ENCODE data around the gene ARHGEF4.

DNA sequence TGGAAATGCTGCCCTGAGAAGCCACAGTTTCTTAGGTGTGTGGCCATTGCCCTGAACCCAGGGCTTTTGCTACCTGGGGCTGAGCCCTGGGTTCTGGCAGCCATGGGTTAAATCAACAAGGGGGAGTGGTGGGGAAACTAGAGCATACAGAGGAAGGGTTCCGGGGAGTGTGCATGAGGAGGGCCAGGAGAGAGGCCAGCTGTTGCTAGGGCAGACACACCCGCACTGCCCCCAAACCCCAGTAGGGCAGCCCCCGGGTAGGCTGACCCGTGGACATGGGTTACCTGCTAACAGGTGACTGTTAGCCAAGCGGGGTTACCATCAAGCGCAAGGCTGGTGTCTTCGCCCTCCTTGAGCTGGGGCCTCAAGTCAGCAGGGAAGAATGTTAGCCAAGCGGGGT is 14.8 kb upstream of the ARHGEF4 start:
- TF ChIP-seq, protein P1, sequence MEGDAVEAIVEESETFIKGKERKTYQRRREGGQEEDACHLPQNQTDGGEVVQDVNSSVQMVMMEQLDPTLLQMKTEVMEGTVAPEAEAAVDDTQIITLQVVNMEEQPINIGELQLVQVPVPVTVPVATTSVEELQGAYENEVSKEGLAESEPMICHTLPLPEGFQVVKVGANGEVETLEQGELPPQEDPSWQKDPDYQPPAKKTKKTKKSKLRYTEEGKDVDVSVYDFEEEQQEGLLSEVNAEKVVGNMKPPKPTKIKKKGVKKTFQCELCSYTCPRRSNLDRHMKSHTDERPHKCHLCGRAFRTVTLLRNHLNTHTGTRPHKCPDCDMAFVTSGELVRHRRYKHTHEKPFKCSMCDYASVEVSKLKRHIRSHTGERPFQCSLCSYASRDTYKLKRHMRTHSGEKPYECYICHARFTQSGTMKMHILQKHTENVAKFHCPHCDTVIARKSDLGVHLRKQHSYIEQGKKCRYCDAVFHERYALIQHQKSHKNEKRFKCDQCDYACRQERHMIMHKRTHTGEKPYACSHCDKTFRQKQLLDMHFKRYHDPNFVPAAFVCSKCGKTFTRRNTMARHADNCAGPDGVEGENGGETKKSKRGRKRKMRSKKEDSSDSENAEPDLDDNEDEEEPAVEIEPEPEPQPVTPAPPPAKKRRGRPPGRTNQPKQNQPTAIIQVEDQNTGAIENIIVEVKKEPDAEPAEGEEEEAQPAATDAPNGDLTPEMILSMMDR (IDR thresholded peaks at IDR 0.05): no peak
- TF ChIP-seq EP300 (IDR thresholded peaks at IDR 0.05) (no peak), POLR2A (IDR thresholded peaks at IDR 0.05) (no peak)

Data from sigmoid colon (tissue), 4 donors.